Anterior cingulate cortex (tissue), 58 donors: Measurements from ENCODE around the gene NAP1L1.
"Not testable (repeated sequence)": the region's sequence is repeated elsewhere in the genome, so short reads cannot be mapped to it uniquely, and the experiment has no call there.

Experiments
- DNase-seq, 58 donors: peaks; one replicate each; lab custom pipeline; 2025; lab: John Stamatoyannopoulos, UW

Gene NAP1L1

DNA sequence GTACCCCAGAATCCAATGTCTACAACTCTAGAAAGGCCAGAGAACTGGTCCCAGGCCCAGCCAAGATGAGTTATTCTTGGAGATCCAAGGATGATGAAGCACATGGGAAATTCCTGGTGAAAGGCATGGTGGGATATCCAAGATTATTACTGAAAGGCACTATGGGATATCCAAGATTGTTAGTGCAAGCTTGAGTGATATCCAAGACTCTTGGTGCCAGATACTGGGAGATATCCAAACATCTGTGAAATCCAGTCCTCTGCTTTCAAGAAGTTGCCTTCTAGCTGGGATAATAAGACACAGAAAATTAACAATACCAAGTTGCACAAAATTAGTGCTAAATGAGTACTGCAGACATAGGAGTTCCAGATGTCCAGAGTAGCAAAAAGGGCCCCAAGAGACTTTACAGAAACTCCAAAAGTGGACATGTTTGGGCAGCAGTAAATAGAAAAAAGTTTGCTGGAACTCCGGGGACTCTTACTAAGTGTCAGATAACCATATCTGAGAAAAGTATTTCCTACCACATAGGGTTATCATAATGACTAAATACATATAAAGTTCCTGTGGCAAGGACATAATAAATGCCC, 87.5 kb downstream of the NAP1L1 start:
- DNase-seq: no peak

DNA sequence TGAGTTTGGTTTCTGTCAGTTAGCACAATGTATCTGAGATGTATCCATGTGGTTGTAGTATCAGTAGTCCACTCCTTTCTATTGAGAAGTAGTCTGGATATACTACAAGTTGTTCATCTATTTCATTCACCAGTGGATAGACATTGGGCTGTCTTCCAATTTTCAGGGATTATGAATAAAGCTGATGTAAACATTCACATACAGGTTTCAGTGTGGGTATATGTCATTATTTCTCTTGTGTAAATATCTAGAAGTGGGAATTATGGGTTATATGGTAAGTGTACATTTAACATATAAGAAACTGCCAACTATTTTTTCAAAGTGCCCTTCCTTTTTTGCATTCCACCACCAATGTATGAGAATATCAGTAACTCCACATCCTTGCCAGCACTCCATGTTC, 88.8 kb downstream of the NAP1L1 start:
- no peak for DNase-seq

DNA sequence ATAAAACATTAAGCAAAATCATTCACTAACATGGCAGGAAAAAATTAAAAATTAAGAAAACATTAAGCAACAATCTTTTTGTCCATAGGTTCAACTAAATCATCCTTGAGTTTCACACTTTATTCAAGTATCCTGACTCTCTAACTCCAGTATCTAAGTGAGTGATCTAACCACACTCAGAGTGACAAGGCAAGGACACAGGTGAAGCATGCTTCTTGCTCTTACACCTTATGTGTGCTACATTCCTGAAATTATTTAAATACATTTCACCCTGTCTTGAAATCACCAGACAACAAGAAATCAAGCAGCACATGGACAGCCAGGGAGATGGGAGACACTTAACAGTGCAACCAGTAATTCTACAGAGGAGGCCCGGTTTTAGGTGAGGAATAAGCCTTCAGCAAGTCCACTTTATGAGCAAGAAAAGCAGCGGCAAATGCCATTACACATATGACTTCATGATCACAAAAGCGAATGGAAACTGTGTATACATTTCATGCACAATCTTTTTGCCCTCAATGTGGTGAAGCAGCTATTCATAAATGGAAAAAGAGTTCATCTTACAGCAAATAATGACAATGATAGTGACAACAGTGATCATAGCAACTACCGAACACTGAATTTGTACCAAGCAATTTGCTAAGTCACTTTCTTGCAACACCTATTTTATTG, 90.3 kb downstream of the NAP1L1 start:
- no peak for DNase-seq

DNA sequence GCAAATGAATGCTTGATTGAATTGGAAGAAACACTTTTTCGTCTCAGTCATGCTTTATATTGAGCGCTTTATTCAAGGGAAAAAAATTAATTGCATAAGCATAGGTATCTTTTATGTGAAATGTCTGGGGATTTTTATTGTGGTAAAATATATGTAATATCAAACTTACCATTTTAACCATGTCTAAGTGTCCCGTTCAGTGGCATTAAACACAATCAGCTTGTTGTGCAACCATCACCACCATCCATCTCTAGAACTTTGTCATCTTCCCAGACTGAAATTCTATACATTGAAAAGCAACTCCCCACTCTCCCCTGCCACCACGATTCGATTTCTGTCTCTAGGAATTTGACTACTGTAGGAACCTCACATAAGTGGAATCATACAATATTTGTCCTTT, 92.7 kb downstream of the NAP1L1 start:
- no peak for DNase-seq

DNA sequence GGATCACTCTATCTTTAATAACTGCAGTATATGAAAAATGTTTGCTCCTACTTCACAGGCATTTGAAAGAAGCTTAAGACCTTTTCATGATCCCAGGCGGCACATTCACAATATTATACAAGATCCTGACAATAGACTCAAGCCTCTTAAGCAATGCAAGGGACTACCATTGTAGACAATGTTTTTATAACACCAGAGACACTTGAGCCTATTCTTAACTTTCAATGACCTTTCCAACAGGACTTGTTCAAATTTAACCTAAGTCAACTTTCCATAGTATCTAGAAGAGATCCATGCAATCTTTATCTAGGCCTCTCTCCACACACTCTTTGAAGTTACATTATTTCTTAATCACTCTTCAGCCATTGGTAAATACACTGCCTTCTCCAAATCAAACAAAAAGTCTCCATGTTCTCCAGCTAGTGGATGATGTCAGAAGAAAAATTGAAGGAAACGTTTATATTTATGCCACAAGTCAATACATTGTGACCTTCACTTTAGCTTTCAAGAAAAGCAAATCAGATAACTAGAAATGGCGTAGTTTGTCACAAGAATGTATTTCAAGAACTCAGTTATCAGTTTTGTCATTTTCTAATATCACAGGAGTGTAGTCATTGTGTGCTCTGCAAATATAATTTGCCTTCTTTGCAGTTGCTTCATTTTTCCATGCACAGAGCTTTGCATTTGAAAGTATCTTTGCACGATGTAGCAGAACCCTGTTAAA, 94.1 kb downstream of the NAP1L1 start:
- DNase-seq: no peak

DNA sequence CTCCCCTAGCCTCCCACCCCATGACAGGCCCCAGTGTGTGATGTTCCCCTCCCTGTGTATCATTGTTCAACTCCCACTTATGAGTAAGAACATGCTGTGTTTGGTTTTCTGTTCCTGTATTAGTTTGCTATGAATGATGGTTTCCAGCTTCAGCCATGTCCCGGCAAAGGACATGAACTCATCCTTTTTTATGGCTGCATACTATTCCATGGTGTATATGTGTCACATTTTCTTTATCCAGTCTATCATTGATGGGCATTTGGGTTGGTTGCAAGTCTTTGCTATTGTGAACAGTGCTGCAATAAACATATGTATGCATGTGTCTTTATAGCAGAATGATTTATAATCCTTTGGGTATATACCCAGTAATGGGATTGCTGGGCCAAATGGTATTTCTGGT, 96.8 kb downstream of the NAP1L1 start:
- not testable (repeated sequence) for DNase-seq
